GM18502 (cell line): ENCODE results near the gene WNT1.

Experiments
- ATAC-seq: cut with Tn5 transposase; IDR thresholded peaks from one replicate; pipeline ENCODE4 v1.9.1; 2021; ENCODE audit warnings: mild to moderate bottlenecking; ENCODE audit not compliant: unreplicated experiment, poor library complexity

WNT1 gene

DNA sequence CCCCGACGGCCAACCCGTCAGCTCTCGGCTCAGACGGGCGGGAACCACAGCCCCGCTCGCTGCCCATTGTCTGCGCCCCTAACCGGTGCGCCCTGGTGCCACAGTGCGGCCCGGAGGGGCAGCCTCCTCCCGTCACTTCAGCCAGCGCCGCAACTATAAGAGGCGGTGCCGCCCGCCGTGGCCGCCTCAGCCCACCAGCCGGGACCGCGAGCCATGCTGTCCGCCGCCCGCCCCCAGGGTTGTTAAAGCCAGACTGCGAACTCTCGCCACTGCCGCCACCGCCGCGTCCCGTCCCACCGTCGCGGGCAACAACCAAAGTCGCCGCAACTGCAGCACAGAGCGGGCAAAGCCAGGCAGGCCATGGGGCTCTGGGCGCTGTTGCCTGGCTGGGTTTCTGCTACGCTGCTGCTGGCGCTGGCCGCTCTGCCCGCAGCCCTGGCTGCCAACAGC, at the start of gene WNT1:
Gene WNT1, plus strand, starts transcription at position 32 of the 450 bp plus-strand sequence. Its CDS starts 329 bp downstream, at position 361.
- ATAC-seq: no peak

DNA sequence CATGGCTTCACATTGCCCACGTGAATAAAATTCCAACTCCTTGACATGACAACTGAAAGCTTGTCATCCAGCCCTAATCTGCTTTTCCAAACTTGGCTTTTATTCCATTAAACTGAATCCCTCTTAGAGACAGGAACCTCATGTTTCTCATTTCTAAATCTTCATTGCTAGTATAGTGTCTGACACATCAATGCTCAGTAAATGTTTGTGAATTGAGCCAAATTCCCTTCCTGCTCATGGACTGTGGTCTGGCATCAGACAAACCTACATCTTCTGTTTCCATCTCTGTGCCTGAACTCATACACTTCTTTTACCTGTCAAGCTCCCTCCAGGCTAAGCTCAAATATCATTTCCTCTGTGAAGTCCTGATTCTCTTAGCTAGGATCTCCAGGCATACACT, 48.6 kb upstream of the WNT1 start:
- ATAC-seq: no peak

DNA sequence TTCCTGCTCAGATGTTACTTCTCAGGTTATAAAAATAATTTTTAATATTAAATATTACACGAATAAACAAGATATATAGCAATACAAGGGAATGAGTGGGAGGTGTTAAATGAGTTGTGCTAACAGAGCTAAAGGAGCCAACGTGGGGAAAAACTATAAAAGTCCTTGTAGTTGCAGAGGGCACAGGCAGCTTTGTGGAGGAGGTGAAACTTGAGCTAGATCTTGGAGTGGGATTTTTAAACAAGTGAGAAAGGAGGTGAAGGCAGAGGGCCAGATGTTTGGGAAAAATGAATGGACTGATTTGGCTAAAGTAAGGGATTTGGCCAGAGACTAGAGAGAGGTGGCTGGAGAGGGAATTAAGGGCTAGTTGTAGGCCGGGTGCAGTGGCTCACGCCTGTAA, 47.6 kb upstream of the WNT1 start:
- no peak for ATAC-seq

- ATAC-seq: no peak
Measured at GRCh38 chr12:48932878-48933277, 45.2 kb upstream of the WNT1 start.

- ATAC-seq: no peak
Measured at GRCh38 chr12:48933664-48934311, 44.3 kb upstream of the WNT1 start.

GRCh38 chr12:48934312-48934706, 43.8 kb upstream of the WNT1 start:
- ATAC-seq: no peak

DNA sequence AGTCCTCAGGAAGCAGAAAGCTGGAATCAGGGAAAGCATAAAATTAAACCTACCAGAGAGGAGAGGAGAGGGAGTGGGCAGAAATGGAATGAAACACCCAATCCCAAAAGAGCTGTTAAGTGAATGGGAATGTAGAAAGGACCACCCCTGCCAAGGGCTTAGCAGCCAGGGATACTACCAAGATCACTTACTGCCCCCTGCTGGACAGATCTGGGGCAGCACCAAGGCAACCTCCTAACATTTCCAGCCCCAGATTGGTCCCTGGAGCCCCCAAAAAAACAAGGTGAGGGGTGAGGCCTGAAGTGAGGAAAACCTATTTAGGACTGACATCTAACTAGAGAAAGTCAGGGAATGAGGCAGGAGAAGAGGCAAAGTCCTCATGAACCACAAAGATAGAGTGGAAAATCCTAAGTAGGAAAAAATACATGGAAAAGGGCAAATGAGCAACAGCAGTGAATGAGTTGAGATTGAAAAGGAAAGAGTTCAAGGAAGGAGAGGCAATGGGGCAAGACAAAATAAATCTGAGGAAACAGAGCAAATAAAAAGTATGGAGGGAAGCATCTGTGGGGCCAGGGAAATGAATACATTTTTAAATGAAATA, 41.6 kb upstream of the WNT1 start:
- ATAC-seq: no peak

GRCh38 chr12:48937170-48937569, 41.0 kb upstream of the WNT1 start:
- no peak for ATAC-seq

- no peak for ATAC-seq
Measured at GRCh38 chr12:48938805-48939204, 39.3 kb upstream of the WNT1 start.

DNA sequence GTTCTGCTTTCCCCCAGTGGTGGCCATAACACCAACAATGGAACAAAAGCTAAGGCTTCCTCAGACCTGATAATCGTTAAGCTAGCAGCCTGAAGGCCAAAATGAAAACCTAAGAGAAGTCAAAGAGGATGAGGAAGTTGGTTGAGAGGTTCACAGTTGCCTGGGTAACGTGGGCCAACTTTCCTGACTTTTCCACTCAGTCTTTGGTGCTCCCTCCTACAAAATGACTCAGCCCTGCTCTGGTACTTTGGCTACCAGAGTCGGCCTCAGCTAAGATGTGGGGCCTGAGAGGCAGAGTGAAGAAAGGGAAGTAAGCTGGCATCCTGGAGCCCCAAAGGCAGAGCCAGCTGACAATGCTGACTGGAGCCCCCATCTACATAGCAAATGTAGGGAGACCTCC, 37.9 kb upstream of the WNT1 start:
- ATAC-seq: no peak

DNA sequence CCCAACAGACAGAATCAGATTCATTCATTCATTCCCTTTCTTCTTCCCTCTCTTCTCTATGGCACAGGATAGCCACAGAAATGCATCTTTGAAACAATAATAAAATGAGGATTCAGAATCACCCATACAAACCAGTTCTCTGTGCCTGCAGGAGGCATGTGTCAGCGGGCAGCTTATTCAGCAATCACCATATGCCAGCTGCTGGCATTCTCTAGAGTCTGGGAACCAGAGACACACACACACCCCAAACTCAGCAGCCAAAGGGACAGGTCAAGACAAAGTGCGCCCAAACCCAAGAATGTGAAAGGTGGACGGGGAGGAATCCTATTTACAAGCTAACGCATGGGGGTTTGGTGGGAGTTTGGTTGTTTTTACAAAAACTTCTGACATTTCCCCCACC, 34.9 kb upstream of the WNT1 start:
- no peak for ATAC-seq

- ATAC-seq: no peak
Measured at GRCh38 chr12:48946205-48946604, 31.9 kb upstream of the WNT1 start.

DNA sequence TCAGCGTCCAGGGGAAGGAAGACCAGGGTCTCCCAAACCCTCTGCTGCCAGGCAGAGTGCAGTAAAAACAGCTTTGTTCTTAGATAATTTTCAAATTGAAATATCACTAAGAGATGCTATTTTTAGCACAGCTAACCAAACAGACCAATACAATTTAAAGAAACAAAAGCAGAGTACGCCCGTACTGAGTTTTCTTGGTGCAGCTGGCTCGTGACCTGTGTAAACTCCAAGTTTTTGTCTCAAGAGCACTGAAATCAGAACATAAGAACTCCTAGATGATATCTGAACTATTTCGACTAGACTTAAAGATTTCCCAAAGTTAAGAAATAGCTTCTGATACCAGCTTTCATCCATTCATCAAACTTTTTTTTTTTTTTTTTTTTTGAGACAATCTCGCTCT, 31.2 kb upstream of the WNT1 start:
- no peak for ATAC-seq

- no peak for ATAC-seq
Measured at GRCh38 chr12:48947727-48948126, 30.4 kb upstream of the WNT1 start.

- ATAC-seq: no peak
Measured at GRCh38 chr12:48952691-48953090, 25.4 kb upstream of the WNT1 start.

DNA sequence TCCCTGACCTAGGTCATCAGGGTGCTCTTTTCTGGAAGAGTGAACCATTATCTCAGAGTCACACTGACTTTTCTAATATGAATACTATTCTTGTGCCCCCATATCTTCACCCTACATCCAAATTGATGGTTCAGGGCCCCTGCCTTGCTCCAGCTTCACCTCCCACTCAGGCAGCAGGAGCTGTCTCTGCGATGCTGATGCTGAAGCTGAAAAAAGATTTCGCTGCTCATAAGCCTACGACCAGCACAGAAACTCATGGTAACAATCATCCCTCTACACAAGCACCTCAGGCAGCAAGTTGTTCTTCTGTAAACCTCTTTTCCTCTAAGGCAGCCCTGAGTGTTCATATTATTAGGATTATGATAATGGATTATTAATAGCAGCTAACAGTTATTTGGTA, 24.1 kb upstream of the WNT1 start:
- ATAC-seq: no peak

DNA sequence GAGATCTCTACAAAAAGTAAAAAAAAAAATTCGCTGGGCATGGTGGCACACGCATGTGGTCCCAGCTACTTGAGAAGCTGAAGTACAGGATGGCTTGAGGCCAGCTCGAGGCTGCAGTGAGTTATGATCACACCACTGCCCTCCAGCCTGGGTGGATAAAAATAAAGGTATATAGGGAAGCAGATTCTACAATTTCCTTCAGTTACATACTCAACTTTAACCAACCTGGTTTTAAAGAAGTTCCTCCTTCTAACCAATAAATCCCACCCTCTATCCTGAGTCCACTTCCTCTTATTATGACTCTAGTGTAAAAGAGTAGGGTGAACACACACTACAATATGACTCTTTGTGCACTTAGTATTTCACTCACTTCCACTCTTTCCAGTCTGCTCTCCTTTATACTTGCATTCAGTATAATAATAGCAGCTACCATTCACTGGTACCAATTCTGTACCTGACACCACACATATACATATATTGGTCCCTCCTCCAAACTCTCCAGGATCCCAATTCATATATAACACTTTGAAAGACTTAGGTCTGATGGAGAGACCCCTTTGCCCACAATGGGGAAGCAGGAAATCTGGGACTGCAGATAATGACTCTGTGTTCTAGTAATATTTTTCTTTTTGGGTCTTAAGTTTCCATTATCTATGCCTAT, 23.2 kb upstream of the WNT1 start:
- ATAC-seq: no peak

- peak; percentile 38 for ATAC-seq
Measured at GRCh38 chr12:48956279-48957140, 21.6 kb upstream of the WNT1 start.

DNA sequence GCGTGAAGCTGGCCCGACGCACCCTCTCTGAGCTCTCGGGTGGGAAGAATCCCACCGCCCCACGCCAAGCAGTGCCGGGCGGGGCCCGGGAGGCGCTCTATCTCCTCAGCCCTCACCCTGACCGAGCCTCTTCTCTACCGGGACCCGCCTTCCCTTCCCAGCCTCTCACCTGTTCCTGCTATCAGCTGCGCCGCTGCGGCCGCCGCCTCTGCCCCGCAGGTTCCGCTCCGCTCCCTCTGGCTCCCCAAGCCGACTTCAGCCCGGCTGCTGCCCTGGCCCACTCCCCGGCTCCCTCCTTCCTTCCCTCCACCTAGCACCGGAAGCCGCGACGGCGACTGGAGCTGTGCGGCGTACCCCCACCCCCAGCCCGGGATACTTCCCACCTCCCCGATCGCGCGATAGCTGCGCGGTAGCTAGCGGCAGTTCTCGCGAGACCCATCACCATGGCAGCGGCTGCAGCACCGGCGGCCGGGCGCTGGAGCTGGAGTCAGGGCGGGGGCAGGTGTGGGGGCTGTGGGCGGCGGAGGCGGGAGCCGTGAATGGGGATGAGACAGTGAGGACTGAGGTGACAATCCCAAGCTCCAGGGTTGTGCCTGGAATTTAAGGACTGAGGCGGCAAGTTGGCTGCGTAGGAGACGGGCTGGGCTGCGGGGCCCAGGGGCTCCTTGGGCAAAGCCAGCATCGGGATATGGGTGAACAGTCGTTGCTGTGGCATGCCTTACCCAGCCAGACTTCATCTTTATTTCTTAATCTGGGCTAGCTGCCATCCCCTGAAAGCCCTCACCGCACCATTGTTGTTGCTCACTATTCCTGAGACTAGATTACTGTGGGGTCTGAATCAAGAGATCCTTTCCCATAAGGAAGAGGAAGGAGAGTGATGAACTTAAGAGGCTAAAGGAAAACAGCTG, 20.7 kb upstream of the WNT1 start, which contains the start of gene ARF3:
Gene ARF3, minus strand, starts transcription at position 347 of the 908 bp plus-strand sequence. CDS start 16,392 bp downstream, outside the sequence.
- peak; percentile 87 for ATAC-seq

DNA sequence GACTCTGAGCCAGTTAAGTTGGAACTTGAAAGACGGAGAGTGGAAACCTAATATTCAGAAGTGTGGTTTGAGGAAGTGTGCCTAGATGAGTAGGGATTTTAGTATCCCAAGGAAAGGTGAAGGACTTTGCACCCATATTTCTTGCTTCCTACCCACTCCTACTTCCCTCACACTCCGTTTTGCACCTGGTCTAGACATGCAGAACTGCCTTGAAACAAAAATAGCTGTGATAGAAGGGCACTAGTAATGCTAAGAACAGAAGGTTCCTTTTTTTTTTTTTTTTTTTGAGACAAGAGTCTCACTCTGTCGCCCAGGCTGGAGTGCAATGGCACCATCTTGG, 20.1 kb upstream of the WNT1 start:
- ATAC-seq: no peak
